Measurements from ENCODE around the gene IL1A. TPM values are rescaled to one million over a fixed set of nuclear protein-coding genes. Genes with fewer than 3 reads are reported as not detected.

Gene IL1A
- total and polyA plus RNA-seq, 2 experiments from 2014 or later = not detected

DNA sequence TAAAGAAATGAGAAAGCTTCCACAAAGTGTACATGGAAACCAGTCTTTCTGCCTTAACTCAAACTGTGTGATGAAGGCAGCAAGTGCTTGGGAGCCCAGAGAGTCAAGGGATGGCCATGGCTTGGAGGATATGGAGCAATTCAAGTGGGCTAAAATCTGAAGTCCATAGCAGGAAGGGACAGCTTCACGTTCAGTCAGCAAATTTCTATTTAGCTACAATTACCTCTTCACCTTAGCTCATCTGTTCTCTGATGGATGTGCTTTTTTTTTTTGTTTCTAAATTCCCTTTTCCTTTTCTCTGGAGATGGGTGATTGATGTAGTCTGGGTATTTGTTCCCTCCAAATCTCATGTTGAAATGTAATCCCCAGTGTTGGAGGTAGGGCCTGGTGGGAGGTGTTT, 4.9 kb upstream of the IL1A start:
- H3K27ac ChIP-seq = no peak overlapping the region
- H3K36me3 ChIP-seq = no peaks in the 10 kb centered on the region
- H3K9me3 ChIP-seq (ENCODE audit: low read depth) = no peaks in the 10 kb centered on the region
- no peak overlapping the region for H3K4me3 ChIP-seq
- H3K27me3 ChIP-seq = no peaks in the 10 kb centered on the region
- H3K4me1 ChIP-seq (ENCODE audit: low read depth) = no peaks in the 10 kb centered on the region
- no peak for DNase-seq (ENCODE audit: low read depth in 1 of 2, low spot score in 1 of 2)
- TF ChIP-seq, protein P1, sequence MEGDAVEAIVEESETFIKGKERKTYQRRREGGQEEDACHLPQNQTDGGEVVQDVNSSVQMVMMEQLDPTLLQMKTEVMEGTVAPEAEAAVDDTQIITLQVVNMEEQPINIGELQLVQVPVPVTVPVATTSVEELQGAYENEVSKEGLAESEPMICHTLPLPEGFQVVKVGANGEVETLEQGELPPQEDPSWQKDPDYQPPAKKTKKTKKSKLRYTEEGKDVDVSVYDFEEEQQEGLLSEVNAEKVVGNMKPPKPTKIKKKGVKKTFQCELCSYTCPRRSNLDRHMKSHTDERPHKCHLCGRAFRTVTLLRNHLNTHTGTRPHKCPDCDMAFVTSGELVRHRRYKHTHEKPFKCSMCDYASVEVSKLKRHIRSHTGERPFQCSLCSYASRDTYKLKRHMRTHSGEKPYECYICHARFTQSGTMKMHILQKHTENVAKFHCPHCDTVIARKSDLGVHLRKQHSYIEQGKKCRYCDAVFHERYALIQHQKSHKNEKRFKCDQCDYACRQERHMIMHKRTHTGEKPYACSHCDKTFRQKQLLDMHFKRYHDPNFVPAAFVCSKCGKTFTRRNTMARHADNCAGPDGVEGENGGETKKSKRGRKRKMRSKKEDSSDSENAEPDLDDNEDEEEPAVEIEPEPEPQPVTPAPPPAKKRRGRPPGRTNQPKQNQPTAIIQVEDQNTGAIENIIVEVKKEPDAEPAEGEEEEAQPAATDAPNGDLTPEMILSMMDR (IDR thresholded peaks at IDR 0.05; ENCODE audit: low read depth, low read length) = no peak

DNA sequence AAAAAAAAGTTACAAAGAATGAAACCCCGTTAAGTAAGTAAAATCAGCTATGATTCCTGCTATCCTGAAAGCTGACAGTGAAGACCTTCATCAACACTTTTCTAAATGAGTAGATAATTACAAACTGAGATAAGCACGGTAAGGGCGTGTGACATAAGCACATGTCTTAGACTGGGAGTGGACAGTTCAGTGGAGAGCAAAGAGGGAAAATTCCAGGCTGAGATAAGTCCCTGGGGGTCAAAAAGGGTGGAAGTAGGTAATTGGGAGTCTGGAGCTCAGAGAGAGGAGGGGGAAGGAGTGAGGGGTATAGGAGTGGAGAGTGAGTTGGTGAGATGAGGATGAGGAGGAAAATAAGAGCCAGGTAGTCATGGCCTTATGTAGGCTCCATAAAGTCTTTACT, 4.4 kb upstream of the IL1A start:
- no peak overlapping the region for H3K27ac ChIP-seq
- H3K4me1 ChIP-seq (ENCODE audit: low read depth) = no peaks in the 10 kb centered on the region
- no peaks in the 10 kb centered on the region for H3K36me3 ChIP-seq
- H3K9me3 ChIP-seq (ENCODE audit: low read depth) = no peaks in the 10 kb centered on the region
- H3K27me3 ChIP-seq = no peaks in the 10 kb centered on the region
- no peak for DNase-seq (ENCODE audit: low read depth in 1 of 2, low spot score in 1 of 2)
- TF ChIP-seq, protein P1 (IDR thresholded peaks at IDR 0.05; ENCODE audit: low read depth, low read length) = no peak
- no peak overlapping the region for H3K4me3 ChIP-seq

DNA sequence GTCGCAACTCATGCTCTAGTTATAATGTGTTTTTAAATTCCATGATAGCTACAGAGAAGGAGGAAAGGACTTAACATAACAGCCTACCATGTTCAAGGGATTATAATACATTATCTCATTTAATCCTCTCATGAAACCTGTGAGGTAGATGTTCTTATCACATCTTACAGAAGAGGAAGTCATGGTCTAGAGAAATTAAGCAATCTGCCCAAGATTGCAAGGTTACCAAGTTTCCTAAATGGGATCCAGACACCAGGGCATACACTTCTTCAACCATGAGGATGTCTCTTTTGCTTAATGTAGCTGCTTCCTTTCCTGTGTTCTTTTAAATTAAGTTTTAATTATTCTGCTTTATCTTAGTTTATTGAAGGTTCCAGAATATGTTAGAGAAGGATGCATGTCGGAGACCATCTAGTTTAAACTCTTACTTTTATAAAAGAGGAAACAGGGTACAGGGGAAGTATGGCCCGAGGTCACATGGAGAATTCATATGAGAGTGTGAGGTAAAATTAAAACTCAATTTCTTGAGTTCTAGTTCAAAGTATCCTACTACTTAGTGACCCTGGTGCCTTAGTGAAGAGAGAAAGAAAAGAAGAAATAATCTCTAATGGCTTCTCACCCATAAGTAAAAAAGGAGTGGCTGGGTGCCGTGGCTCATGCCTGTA, 3.6 kb upstream of the IL1A start:
- DNase-seq (ENCODE audit: low read depth in 1 of 2, low spot score in 1 of 2) = no peak
- H3K9me3 ChIP-seq (ENCODE audit: low read depth) = no peaks in the 10 kb centered on the region
- H3K27me3 ChIP-seq = no peaks in the 10 kb centered on the region
- no peak overlapping the region for H3K4me3 ChIP-seq
- TF ChIP-seq, protein P1 (IDR thresholded peaks at IDR 0.05; ENCODE audit: low read depth, low read length) = no peak
- H3K36me3 ChIP-seq = no peaks in the 10 kb centered on the region
- H3K4me1 ChIP-seq (ENCODE audit: low read depth) = no peaks in the 10 kb centered on the region
- no peak overlapping the region for H3K27ac ChIP-seq

DNA sequence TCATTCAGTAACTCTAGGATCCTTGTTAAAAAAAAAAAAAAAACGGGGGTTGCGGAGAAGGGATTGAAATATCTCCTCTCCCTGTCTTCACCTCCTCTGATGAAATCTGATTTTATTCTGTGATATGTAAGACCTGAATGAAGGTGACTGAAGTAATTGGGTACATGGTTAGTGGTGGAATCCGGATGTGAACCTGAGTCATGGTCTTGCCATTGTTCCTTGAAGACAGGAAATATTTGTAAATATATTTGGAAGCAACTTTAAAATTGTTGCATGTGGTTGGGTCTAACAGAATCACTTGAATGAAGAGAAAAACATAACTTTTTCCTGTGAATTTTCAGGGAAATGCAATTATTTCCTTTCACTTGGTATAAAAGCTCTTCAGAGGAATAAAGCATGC, 3.0 kb upstream of the IL1A start:
- Histone ChIP-seq H3K36me3 (no peaks in the 10 kb centered on the region), H3K4me1 (ENCODE audit: low read depth) (no peaks in the 10 kb centered on the region), H3K27ac (no peak overlapping the region), H3K4me3 (no peak overlapping the region), H3K27me3 (no peaks in the 10 kb centered on the region), H3K9me3 (ENCODE audit: low read depth) (no peaks in the 10 kb centered on the region)
- TF ChIP-seq, protein P1 (IDR thresholded peaks at IDR 0.05; ENCODE audit: low read depth, low read length) = no peak
- peak in 1 of 2 donors; percentile 32 for DNase-seq (ENCODE audit: low read depth in 1 of 2, low spot score in 1 of 2)

DNA sequence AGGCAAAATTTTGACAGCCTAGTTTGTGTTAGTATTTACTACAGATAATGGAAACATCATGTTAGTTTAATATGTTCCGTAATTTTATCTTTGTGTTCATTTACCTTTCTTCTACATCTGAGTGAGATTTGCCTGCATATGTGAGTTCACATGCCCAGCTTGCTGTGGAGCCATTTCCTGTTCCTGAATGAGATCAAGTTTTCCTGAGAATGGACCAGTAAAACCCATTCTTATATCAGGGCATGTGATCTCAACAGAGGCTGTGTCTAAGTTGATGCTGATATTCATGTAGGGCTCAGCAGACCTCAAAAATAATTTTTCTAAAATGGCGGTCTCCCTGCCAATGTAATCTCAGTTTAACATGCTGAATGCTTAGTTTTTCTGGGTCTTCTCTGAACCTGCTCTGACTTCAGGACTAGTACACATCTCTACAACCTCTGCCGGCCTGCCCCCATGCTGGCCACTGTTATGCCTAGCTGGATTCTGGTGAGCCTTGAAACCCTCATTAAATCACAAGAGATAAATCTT, 1.0 kb downstream of the IL1A start:
- DNase-seq (ENCODE audit: low read depth in 1 of 2, low spot score in 1 of 2) = no peak
- no peaks in the 10 kb centered on the region for H3K9me3 ChIP-seq (ENCODE audit: low read depth)
- no peak overlapping the region for H3K27ac ChIP-seq
- TF ChIP-seq, protein P1 (IDR thresholded peaks at IDR 0.05; ENCODE audit: low read depth, low read length) = no peak
- H3K4me1 ChIP-seq (ENCODE audit: low read depth) = no peaks in the 10 kb centered on the region
- no peaks in the 10 kb centered on the region for H3K36me3 ChIP-seq
- no peaks in the 10 kb centered on the region for H3K27me3 ChIP-seq
- no peak overlapping the region for H3K4me3 ChIP-seq

All from cardiac muscle cell (in vitro differentiated cells and primary cell).